CD4-positive, alpha-beta T cell treated with Interleukin-6 at 100 ng/mL for 8 hours (primary cell): ENCODE measurements around the gene ASB11.

Experiments
- DNase-seq: peaks from one replicate; pipeline ENCODE4 v3.0.0-alpha.2; 2020; ENCODE audit warnings: mixed read lengths, low spot score

The ASB11 gene

GRCh38 chrX:15315509-15315908 lies at the start of gene ASB11:
TSS of gene ASB11 (minus strand) at chrX:15315640. CDS start at chrX:15315605, 35 bp downstream.
- DNase-seq = no peak

DNA sequence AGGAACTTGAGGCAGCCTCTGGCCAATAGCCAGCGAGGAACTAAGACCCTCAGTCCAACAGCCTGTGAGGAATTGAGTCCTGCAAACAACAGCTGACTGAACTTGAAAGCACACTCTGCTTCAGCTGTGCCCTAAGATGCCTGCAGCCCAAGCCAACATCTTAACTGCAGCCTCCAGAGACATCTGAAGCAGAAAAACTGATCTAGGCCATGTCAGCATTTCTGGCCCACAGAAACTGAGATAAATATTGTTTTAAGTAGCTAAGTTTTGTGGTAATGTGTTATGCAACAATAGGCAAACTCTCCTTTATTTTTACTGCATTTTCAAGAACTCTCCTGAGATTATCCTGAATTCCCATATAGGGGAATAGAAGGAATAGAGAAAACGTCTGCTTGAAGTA lies 44.3 kb upstream of the ASB11 start:
- DNase-seq = no peak

DNA sequence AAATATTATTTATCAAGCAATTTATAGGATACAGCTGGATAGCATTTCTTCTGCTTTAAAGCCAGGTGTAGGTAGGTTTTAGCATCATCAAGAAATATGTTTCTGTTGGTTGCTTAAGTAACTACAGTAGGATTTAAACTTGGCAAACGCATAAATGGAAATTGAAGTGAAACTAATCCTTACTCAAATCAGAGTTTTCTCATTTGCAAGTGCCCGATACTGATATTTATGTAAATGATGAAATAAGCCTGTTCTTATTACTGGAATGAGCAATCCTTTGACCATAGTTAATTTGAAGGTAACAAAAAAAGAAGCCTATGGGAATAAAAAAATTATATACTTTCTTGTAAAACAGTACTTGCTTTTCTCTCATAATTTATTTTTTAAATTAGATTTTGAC lies 43.1 kb upstream of the ASB11 start:
- no peak for DNase-seq

- DNase-seq = no peak
Observed at GRCh38 chrX:15356444-15356843, 41.0 kb upstream of the ASB11 start.

- DNase-seq = no peak
Observed at GRCh38 chrX:15350329-15350996, 35.0 kb upstream of the ASB11 start.

GRCh38 chrX:15349046-15349445 lies 33.6 kb upstream of the ASB11 start:
- DNase-seq = peak; percentile 18

DNA sequence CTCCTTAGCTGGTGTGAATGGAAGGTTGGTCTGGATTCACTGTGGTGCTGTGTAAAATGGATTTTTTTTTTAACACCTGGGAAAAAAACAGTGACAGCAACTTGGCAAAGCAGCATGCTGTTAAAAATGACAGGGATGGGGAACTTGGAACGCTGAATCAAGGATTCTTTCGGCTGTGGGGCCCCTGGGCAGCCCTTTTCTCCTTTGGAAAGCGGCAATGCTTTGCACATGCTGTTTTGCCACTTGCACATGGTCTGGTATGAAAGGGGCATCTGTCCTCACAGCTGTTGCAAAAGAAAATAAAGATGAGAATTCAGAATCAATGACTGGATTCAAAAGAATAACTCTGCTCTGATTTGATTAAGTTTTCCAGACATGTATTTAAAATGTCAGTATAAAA lies 30.5 kb upstream of the ASB11 start:
- DNase-seq = no peak

GRCh38 chrX:15344106-15344505 lies 28.7 kb upstream of the ASB11 start:
- no peak for DNase-seq

DNA sequence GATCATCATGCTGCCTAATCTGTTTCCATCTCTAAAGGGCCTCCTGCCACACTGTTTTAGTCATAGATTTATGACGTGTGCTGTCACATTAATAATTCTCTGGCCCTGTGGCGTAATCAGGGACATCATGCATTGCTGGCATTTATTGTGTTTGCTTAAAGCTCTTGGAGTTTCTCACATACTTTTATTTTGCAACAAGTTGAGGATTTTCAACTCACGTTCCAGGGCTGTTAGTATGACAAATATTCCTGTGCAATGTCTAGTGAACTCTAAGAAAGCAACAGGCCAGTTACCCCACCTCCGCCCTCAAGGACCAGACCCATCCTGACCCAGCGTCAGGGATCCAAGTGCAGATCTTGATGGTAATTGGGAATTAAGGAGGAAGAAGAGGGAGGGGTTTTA lies 27.6 kb upstream of the ASB11 start:
- no peak for DNase-seq

DNA sequence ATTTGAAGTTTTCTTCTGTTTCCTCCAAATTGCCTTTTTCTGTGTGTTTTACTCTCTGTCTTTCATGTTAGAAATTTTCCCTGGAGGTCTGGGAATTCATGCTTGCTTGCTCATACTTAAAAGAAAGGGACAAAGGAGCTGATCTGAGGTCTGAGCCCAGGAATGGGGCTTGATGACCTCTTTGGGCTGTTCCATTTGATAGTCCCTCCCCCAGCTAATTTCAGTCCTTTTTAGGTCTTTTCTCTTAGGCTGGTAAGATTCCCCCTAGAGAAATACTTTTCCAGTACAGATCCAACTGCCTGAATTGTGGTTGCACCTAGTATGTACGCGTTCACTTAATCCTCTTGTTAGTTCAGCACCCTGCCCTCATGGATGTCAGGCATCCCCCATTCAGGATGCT lies 25.4 kb upstream of the ASB11 start:
- no peak for DNase-seq

- peak; percentile 3 for DNase-seq
Observed at GRCh38 chrX:15336023-15336413, 20.6 kb upstream of the ASB11 start.

- DNase-seq = peak; percentile 89
Observed at GRCh38 chrX:15335135-15336022, 19.9 kb upstream of the ASB11 start, which contains the start of gene PIGA. TSS of gene PIGA (minus strand) at chrX:15335523. CDS start at chrX:15331930, 3,593 bp downstream.

- peak; percentile 2 for DNase-seq
Observed at GRCh38 chrX:15334561-15334960, 19.1 kb upstream of the ASB11 start.

- DNase-seq = no peak
Observed at GRCh38 chrX:15328821-15329220, 13.4 kb upstream of the ASB11 start.

GRCh38 chrX:15328131-15328530 lies 12.7 kb upstream of the ASB11 start:
- DNase-seq = no peak

DNA sequence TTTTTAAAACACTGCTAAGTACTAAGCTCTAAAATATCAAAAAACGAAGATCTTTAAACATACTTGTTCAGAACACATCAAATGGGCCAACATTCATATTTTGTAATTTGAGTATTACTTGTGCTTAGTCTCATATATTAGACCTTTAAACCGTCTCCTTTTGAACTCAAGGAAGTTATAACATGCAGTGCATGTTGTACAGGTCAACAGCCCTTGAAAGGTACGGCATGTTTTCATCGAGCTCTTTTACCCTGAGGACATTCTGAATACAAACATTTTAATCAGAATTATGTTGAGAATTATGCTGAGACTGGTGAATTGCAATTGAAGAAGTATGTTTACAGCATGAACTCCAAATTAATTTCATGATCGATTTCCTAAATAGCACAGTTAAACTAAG lies 7.0 kb upstream of the ASB11 start:
- no peak for DNase-seq

DNA sequence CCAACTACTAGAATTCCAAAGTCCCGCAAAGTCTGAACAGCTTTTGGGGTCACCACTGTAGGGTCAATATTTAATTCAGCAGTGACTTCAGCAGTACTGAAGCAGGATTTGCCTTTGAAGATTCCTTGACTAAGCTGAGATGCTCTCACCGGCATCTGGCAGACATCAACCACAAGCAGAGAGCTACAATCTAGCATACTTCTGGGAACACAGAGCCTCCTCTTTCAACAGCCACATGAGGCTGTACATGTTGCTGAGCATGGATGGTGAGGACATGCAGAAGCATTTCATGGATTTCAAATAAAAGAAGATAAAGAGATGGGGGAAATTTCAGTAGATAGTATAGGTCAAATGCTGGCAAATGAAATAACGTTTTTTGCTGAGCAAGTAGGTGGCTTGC lies 6.6 kb upstream of the ASB11 start:
- DNase-seq = no peak

GRCh38 chrX:15321447-15321846 lies 6.0 kb upstream of the ASB11 start:
- DNase-seq = no peak

GRCh38 chrX:15320297-15320696 lies 4.9 kb upstream of the ASB11 start:
- DNase-seq = no peak

GRCh38 chrX:15319075-15319474 lies 3.6 kb upstream of the ASB11 start:
- no peak for DNase-seq

GRCh38 chrX:15314472-15314871 lies 968 bp downstream of the ASB11 start:
- no peak for DNase-seq

DNA sequence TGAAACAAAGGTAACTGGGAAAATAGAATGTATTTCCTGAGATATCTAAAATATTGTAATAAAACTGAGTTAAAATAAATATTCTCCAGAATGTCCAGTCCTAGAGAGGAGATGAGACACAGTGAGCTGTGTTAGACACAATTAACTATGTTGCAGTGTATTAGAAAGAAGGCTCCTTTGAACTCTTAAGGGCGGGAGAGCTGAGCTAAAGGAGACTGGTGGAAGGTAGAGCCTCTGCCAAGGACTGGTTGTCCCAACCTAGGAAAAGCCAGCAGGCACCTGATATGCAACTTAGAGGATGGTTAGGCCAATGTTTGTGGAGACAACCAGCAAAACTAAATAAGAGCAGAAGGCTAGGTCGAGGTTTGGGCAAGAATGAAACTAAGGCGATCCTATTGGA lies 4.3 kb downstream of the ASB11 start:
- DNase-seq = no peak

DNA sequence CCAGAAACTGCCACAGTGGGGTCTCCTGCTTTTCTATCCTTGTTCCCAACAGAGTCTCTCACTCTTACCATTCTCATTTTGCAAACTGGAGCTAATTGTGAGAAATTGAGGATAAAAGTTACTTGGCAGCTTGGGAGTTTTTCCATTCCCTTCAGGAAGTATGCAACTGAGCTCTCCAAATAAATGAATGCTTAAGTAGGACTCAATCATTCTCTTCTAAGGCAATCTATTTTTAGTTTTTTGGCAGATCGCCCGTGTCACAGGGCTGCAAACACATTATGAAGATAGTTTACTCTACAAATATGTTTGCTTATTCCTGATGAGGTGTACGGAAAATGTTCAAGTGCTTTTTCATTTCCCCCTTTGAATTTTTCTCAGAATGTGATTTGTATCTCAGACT lies 5.3 kb downstream of the ASB11 start:
- no peak for DNase-seq
